Inflammatory macrophage (primary cell): ENCODE data around the gene PREX1.

Experiments
- DNase-seq, 2 donors: peaks; one replicate each; pipeline ENCODE4 v3.0.0-alpha.2; 2020 to 2022

The PREX1 gene

DNA sequence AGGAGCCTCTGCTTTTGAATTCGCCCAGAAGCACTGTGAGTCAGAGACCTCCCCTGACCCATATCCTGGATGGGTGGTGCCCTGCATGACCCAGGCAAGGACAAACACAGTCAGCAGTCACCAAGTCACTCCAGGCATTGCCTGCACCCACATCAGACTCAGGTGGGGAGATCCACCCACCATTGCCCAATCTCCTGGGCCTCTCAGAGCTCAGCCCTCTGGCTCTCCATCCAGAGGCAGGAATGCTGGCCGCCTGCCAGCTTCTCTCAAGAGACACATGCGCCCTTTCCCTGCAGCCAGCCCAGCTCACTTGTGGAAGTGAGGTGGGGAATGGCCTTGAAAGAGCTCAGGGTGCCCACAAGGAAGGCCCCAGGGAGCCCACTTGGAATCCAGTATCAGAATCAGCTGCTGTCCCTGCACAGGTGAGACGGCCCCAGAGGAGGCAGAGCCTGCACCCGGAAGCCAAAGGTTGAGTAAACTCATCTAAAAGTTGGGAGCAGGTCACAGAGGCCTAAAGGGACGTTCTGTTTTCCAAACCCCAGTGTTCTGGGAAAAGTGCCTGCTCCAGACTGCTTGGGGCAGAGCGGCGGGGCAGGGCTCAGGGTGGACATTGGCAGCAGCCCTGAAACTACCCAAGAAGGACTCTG, 129.8 kb downstream of the PREX1 start:
- no peak for DNase-seq

DNA sequence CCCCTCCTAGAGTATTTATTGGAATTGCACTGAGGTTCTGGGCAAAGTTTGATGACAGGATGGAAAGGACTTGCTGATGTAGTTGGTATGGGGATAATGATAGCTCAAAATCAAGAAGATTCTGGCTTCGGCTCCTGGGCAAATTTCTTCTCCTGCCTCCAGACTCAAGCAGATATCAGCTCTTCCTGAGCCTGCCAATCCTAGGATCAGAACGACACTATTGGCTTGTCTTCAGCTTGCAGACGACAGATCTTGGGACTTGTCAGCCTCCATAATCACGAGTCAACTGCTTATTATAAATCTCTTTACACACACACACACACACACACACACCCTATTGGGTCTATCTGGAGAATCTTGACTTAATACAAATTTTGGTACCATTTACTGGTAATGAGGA, 131.1 kb downstream of the PREX1 start:
- DNase-seq, result no peak

DNA sequence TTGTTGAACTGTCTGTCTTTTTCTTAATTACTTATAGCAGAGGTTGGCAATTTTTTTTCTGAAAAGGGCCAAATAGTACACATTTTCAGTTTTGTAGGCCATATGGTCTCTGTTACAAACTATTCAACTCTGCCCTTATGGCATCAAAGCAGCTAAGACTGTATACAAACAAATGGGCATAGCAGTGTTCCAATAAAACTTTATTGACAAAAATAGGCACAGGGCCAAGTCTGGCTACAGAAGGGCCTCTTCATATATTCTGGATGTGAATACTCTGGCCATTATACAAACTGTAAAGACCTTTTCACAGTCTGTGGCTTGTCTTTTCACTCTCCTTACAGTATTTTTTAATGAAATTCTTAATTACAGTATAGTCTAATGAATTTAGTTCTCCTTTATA, 132.1 kb downstream of the PREX1 start:
- DNase-seq, result no peak

DNA sequence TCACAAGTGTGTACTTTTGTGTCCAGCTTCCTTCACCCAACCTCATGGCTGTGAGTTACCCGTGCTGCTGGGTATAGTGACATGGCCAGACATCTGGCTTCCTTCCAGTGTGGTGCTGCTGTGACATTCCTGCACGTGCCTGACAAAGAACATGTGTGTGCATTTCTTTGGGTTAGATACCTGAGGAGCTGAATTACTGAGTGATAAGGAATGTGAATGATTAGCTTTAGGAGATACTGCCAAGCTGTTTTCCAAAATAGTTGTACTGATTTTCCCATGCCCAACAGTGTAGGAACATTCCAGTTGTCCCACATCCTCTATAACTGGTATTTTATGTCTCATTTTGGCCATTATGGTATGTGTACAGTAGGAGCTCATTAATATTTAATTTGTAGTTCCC, 132.5 kb downstream of the PREX1 start:
- no peak for DNase-seq

DNA sequence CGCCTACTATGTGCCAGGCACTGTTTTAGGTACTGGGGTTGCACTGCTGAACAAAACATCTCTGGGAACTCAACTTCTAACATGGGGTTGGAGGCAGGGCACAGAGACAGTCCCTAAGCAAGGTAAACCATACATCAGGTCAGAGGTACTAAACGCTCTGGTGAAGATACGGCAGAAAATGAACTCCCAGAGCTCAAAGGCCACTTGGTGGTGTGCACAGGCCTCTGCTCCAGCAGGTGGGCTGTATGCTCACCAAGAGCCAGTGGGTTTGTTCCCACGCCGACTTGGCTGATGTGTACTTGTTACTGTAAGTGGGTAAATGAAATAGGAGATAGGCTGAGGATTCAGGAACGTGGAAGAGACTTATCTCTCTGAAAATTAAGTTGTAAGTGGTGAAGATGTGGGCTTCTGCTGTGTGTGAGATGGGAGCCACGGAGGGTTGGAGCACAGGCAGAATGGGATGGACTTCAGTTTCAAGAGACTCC, 133.4 kb downstream of the PREX1 start:
- DNase-seq, result no peak

DNA sequence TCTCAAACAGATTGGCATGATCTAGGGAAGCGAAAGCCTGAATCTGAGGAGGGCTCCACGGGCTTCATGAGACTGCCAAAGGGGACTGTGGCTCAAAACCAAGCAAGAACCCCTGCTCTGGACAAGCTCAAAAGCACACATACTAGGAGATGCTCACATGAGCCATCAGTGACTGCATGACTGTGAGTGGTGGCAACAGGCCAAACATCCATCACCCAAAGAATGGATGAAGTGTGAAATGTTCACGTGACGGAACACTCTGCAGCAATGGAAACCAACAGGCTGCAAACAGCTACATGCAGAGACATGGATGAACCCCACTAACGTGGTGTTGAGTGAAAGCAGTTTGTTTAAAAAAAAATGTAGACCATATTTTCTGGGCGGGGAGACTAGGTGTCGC, 136.3 kb downstream of the PREX1 start:
- no peak for DNase-seq

DNA sequence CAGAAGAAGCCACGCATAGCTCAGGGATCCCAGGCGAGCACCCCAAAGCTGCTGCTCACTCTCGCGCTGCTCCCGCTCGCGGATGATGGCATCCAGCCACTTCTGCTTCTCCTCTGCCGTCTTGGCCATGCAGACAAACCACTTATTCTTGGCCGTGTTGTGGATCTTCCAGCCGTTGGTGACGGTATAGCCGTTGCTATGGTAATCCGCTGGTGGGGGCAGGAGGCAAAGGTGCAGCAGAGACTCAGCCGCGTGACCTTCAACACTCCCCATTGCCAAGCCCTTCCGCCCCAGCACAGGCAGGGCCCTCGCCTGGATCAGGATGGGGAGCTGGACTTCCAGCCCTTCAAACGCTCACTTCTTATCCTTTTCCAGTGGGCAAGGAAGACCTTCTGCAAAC, 136.9 kb downstream of the PREX1 start:
- no peak for DNase-seq

DNA sequence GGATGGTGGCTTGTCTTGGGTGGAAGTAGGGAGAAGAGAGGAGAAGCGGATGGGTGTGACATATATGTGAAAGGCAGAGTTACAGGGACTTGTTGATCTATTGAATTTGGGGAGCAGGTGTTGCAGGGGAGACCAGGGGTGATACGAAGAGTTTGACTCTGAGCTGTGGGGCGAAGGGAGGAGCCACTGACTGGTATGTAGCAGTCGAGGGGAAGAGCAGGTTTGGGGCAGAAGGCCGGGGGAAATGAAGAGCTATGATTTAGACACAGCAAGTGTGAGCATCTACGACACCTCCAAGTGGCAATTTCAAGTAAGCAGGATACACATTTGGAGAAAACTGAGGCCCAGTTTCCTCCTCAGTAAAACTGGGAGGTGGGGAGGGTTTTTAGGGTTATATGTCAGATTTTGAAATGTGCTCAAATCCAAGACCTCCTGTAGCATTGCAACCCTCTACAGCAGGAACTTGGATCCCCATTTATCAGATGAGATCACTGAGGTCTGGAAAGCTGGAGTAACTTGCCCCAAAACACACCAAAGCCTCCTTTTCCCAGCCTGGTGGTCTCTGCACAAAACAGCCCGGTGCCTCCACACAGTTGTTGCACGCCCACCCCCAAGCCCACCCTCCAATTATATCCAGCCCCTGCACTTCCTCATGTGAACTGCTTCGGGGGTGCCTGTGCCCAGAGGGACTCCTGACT, 137.8 kb downstream of the PREX1 start:
- no peak for DNase-seq

DNA sequence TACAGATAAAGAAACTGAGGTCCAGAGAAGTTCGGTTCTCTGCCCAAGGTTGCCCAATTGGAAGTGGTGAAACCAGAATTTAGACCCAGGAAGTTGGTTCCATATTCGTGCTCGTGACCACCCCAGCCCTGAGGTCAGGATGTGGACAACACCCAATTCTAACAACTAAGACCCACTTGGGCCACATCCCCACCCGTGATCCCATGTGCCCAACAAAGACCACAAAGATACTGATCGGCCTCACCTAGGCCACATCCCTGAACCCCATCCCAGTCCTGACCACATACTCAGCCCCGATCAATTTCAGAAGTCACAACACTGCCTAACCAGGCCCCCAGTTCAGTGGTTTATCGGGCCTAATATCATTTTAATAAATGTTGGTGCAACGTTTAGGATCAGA, 138.4 kb downstream of the PREX1 start:
- no peak for DNase-seq

DNA sequence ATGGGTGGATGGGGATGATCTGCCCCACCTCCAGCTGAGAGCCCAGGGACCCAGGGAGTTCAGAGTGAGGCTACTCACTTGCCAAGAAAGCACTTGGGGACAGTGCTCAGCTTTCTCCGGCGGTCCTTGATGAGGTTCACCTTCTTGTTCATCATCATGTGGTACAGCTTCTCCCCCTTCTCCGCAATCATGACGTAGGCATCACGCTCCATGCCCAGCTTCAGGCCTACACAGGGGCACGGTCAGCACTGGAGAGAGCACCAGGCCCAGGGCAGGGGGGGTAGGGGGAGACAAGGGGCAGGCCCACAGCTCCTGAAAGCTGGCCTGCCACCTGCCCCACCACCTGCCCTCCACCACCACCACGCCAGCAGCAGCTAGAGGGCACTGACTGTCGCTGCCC, 139.2 kb downstream of the PREX1 start:
- DNase-seq, result no peak

DNA sequence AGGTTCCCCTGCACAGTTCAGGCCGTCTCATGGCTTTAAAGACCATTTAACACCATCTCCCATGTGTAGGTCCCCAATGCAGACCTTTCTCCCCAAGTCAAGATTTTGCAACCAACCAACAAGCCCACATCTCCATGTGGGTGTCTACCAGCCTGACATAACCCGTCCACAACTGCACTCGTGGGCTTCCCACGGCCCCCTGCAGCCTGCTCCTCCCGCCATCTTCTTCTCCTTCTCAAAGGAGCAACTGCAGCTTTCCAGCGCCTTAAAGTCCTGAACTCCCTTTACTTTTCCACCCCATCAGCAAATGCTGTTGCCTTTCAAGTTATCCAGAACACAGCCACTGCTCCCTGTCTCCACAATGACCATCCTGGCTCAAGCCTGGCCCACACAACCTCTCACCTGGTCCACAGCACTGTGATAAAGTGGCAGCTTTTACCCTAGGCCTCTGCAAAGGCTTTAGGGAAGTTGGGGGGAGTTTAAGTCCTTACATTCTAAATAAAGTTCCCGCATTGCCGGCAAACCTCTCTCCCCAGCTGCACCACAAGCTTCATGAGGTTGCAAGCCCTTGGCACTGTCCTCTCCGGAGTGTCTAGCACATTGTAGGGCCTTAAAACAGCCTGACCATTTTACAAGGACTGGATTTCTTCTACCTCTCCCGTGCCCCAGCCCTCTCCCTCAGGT, 140.5 kb downstream of the PREX1 start:
- peak in 1 of 2 donors; percentile 53 for DNase-seq

DNA sequence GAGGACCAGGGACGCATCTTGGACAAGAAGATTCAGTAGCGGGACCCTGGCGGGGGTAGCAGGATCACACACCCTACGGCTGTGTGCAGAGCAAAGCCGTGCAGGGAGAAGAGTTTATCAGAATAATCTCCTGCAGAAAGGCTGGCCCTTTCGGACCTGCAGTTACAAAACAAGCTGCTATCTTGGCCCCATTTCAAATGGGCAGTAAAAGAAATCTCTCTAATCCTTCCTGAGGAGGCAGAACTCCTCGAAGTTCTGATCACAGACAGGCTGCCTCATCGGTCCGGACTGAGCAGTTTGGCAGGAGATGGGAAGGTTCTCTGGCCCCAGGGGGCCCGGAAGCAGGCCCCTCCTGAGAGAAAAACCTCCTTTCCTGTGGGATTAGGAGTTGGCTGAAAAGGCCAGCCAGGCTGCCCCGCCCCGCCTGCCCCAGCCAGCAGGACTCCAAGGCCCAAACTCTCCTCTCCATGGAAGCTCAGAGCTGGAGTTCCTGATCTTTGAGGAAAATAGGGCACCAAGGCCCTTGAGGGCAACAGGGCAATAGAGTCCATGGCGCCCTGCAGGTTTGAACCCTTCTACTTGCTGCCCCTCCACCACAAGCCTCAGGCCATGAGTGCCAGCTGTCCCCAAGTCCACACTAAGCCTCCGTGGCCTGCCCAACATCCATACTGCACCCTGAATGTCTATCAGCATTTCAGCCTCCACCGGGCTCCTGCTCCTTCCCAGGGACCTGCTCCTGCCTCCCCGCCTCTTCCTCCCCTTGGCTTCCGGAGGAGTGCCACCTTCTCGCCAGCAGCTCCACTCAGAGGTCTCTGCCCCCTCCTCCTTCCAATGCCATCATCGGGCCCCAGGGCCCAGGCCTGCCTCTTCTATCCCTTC, 141.3 kb downstream of the PREX1 start:
- DNase-seq, result no peak

DNA sequence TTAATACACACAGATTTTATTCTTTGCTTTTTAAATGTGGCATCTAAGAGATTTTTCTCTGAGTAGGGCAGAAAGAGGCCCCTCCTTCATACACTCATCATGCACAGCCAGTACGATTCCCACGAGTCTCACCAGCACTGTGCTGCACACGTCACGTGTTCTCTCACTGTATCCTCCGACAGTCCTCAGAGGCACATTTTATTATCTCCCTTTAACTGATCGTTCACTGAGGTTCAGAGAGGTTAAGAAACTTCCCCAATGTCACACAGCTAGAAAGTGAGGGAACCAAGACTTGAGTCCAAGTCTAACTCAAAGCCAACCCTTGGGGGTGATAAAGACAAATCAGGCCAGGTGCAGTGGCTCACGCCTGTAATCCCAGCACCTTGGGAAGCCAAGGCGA, 142.5 kb downstream of the PREX1 start:
- no peak for DNase-seq

DNA sequence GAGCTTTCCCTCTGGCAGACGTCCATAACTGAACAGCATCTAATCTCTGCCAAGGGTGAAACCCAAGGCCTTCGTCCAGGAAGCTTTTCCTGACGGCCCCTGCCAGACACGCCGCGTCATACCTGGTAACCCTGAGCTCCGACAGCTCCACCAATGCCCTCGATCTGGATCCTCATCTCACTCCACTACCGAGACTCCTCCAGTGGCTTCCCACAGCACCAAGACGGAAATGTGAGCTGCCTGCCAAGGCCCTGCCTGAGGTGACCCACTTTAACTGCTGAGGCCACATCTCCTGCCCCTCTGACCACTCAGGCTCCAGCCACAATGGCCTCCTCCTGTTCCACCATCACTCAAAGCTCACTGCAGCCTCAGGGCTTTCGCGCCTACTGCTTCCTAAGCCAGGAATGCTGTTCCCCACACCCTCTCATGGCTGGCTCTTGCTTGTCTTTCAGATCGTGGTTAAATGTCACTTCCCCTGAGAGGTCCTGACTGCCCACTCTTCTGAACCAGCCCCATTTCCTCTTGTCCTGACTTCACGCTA, 143.2 kb downstream of the PREX1 start:
- DNase-seq, result peak; percentile 49 to 77

DNA sequence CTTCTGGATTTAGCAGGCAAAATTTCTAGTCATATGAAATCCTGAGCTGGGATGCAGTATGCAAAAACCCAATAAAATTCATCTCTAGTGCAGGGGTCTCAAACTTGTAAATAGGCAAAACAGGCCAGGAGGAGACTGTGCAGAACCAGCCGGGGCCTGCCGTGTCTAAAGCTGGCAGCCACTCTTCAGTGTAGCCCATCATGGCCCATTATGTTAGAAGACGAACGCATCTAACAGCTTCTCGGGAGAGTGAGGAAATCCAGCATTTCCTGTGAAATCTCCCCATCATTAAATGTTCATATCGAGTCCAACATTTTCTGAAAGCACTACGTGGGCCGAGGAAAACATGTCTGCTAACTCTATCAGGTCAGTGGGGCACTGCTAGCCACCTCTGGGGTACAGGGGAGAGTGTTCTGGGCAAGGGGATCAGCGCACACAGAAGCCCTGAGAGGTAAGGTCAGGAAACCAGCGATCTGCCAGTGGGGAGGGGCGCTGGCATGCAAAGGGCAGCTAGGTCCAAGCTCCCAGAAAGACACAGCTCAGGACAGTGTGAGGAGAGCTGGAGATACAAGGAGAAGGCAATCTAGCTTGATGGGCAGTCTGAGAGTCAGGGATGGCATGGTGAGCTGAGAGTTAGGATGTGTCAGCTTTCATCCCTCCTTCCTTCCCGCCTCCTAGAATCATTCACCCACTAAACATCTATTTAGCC, 144.2 kb downstream of the PREX1 start:
- DNase-seq, result no peak

DNA sequence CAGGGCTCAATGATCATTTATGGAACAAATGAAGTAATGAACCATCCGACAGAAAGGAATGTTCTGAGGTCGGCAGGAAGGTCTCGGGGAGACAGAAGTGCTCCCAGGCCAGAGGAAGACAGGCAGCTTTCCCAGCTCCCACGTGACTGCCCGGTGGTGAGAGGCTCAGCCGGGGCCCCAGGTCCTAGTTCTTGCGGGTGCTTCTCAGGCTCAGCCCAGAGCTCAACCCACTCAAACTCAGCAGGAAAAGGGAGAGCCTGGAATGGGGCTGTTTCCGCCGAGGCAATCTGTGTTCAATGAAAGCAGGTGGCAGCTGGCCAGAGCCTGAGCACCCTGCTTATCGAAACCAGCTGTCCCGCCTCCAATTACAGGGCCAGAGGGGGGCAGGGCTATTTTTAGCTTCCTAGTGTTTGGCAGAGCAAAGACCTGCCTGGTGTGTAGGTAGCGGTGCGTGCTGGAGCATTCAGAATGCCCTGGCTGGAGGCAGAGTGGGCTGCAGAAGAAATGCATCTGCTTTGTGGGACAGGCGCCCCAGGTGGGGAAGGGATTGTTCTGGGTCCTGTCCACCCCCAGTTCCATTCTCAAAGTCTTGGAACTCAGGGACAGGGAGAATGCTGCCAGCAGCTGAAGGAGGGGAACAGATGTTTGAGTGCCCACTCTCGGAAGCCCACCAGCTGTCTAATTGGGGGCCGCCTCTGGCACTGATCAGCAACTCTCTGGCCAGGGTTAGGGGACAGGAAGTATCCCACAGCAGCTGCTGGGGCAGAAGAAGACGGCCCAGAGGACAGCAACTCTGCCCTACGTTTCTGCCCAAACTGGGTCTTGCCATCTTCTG, 145.1 kb downstream of the PREX1 start:
- no peak for DNase-seq

DNA sequence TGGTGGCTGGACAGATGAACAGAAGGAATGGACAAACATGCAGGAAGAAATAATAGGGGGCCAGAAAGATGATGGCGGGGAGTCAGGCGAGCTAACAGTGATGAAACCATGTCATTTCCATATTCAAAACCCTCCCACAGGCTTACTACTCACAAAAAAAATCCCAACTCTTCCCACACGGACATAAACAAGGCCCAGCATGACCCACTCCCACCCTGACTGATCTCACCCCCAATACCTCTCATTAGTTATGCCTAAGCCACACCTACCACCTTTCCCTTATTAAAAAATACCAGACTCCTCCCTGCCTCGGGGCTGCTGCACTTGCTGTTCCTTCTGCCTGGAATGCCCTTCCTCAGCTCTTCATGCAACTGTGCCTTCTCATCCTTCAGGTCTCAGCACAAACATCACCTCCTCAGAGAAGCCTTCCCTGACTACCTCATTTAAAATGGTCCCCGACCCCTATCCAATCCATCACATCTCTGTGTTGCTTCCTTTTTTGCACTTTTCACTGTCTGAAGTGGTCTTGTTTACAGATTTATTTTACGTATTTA, 145.8 kb downstream of the PREX1 start:
- DNase-seq, result peak in 1 of 2 donors; percentile 32

DNA sequence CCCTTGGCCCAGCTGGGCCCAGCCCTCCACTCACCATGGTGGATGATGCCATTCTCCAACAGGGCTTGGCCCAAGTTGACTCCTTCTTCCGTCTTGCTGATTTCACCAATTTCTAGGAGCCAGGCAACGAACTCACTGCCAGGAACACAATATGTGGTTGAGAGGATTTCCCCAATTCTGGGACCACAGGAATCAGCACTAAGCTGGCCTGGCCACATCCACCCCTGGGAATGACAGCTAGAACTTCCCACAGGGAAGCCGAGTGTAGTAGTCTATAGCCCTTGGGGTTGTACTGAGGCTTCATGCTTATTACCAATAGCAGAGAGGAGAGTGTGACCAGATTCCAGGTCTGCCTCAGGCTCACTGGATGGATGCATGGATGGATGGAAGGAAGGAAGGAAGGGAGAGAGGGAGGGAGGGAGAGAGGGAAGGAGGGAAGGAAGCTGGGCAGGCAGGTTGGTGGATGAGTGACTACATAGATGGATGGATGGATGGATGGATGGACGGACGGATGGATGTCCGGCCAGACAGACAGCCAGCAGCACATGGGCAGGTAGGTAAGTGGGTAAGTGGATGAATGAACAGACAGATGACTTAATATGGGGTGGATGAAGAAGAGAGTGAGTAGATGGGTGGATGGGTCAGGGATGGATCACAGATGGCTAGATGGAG, 146.5 kb downstream of the PREX1 start:
- DNase-seq, result no peak

DNA sequence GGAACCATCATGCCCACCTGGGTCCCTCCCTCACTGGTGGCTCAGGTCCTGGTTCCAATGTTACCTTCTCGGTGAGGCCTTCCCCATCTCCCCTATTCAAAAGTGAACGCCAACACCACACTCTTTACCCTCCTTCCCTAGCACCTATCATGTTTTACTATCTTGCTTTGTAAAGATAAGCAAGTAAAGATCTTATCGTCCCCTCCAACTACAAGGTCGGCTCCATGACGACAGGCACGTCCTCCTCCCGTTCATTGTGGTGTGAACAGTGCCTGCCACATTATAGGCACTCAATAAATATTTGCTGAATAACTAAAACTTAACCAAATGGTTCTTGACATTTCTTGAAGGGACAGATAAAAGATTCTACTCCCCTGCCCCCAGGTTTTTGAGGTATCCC, 147.1 kb downstream of the PREX1 start:
- DNase-seq, result no peak

DNA sequence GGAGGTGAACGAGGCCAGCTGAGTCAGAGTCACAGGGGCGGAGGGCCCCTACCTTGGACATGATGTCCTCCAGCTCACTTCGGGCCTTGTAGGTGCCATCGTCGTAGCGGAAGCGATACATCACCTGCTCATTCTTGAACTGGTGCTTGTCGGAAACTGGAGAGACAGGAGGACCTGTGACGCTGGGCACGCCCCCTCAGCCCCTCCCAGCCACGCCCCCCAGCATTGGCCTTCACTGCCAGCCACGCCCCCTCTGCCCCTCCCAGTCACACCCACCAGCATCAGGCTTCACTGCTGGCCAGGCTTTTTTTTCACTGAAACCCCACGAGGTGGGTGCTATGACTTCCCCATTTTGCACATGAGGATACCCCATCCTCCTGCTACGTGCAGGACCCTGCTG, 148.2 kb downstream of the PREX1 start:
- DNase-seq, result peak in 1 of 2 donors; percentile 14
